HG03439 (cell line): Measurements from ENCODE around the gene ZNF507.

Experiments used
- ATAC-seq: cut with Tn5 transposase; IDR thresholded peaks from one replicate; pipeline ENCODE4 v1.9.1; 2021; ENCODE audit warnings: mild to moderate bottlenecking, moderate library complexity; ENCODE audit not compliant: unreplicated experiment

The ZNF507 gene

GRCh38 chr19:32339423-32339822 is 6.0 kb upstream of the ZNF507 start:
- ATAC-seq, result no peak

DNA sequence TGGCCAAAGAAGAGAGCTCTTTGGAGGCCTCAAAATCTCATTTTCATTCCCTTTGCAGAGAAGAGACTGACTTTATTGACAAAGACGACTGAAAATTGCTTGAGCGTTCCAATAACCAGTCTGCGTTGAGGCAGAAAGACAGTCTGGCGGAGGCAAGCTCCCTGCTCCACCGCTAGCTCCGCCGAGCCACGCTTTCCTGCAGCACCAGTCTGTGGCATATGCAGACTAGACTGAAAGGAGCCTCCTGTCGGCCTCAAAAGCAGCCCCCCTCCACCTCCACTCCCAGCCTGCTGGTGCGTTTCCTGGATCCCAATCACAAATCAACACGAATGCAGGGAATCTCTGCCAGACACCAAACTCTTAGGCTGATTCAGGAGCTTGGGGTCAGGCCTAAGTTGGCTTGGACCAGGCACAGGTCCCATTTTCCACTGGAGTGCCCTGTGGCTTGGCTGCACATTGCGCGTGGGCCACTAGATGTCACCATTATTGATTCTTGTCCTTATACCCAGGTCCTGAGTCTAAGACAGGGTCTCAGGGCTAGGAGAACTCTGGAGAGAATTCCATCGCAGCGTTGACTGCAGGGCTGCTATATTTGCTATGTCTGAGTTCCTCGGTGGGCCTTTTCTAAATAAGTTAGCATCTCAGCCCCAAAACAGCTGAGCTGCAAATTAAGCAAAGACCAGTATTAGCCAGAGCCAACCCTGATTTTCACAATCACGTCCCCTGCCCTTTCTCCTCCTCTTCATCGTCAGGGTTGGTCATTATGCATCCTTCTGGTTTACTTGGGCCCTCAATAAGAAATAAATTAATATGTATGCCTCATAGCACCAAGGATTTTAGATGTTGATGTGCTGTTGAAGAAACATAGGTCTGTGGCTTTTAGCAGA is 5.2 kb upstream of the ZNF507 start:
- ATAC-seq, result no peak

GRCh38 chr19:32342695-32343094 is 2.7 kb upstream of the ZNF507 start:
- no peak for ATAC-seq

DNA sequence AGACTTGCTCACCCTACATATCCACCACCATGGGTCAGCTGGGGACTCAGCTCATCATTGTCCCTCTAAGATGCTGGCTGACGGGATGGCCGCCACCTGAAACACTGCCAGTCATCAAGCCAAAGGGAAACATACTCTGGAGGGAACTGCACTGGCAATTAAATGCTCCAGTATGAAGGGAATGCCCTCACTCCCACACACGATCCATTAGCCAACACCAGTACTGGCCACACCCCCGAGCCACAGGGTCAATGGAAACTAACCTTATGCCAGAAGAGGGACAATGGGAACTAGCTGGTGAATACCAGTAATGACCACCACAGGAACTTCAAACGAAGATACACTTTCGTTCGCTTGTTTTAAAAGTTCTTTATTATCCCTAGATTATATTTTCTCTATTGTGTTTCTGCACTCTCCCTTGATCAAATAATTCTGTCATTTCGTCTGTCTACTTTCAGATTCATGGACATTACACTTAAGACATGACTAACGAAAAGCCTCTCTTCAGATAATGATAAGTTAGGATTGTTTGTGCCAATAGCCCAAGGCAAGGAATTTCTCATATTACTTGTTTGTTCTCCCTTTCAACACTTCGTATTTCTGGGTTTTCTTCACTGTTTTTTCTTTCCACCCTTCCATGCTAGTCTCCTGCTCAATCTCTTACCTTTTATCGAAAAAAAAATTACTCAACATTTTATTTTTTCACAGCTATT is 1.7 kb upstream of the ZNF507 start:
- no peak for ATAC-seq

GRCh38 chr19:32346901-32347300 is 1.5 kb downstream of the ZNF507 start:
- ATAC-seq, result no peak

GRCh38 chr19:32347573-32347972 is 2.2 kb downstream of the ZNF507 start:
- ATAC-seq, result no peak

DNA sequence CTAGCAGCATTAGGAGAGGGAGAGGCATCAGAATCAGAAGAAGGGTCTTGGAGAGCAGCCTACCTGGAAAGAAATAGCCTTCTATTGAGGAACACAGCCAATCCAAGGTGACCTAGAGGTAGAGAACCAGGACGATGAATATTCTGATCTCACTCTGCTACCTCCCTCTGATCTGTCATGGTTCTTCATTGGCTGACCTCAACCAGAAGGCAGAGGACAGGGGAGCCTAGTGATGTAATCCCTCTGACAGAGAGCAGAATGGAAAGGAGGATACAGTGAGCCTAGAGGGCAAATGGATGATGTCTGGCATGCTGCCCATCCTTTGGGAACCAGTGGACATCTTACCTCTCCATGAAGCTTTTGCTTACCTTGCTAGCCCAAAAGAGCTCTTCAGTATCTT is 3.6 kb downstream of the ZNF507 start:
- no peak for ATAC-seq

DNA sequence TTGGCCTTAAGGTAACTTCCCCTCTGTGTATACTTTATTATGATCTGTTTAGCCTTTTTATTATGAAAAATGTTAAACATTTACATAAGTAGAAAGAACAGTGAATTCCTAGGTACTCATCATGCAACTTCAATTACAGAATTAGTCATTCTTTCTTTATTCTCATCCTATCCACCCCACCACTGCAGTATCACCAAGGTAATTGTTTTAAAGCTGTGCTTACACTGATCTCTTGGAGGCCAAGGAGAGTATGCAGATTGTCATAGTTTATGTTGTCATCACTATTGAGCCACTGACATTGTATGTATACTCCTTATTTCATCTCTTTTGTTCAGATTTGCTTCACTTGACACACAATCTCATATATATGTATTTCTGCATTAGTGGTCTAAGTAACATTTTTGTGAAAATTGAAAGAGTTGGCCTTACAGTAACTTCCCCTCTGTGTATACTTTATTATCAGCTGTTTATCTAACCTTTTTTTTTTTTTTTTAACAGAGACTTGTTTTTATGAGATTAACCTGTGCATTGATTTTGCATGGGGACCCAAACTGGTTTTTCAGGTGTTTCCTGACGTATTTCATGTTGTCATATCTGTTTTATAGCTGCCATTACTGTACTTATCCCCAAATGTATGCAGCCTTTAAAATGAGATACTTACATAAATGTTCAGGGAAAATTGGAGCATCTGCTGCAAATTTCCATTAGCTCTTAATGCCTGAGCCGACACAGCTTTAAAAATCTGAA is 4.5 kb downstream of the ZNF507 start:
- no peak for ATAC-seq

DNA sequence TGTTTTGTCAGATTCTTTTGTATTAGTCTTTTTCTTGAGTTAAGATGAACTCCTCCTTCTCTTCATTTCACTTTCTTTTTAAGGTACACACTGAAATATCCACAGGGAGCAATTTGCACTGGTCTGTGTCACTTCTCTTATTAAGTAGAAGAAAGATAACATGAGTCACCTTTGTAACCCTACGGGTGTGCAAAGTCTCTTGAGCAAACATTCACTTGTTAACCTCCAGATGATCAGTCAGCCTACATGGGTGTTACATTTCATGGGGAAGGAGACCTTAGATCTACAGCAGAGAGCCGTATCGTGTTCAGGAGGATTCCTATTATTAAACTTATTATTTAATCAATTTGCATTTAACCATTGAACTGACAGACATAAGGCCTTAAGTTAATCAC is 5.1 kb downstream of the ZNF507 start:
- ATAC-seq, result no peak

GRCh38 chr19:32350987-32351348 is 5.6 kb downstream of the ZNF507 start:
- ATAC-seq, result no peak

DNA sequence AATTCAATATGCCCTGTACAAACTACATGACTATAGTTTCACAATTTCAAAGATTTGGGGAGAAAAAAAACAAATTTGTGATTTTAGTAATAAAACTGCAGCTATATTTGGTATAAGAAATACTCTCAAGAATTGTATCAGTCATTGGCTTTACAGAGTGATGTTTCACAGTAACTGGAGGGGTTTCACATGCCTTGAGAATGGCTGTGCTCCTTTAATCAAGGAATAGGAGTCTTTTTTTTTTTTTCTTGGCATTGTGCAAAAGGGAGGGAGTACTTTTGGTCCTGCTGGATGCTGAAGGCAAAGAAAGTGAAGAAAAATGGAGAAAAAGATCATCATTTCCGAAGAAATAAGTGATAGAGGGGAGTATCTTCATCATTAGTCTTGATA is 6.8 kb downstream of the ZNF507 start:
- ATAC-seq, result no peak

DNA sequence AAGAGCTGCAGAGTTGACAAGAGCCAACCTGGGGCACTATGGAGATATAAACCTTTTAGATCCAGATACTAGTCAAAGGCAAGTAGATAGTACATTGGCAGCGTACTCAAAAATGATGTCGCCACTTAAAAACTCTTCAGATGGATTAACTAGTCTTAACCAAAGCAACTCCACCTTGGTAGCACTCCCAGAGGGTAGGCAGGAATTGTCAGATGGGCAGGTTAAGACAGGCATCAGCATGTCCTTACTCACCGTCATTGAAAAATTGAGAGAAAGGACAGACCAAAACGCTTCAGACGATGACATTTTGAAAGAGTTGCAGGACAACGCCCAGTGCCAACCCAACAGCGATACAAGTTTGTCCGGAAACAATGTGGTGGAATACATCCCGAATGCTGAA is 8.9 kb downstream of the ZNF507 start:
- ATAC-seq, result no peak

DNA sequence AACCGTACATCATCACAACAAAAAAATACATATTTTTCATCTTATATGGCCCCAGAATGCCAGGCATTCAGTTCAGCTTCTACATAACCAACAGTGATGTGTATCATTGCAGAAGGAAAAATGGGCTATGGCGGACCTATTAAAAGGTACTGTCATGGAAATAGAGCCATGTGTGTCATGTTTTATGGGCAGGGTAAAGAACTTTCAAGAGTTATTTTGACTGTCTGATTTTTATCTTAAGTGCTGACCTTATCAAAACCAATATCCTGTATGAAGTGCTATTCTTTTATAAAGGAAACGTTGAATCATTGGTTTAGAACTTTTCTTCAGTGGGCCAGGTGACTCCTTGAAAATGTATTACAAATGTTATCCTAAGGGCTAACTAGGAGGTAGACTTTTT is 9.9 kb downstream of the ZNF507 start:
- ATAC-seq, result no peak

DNA sequence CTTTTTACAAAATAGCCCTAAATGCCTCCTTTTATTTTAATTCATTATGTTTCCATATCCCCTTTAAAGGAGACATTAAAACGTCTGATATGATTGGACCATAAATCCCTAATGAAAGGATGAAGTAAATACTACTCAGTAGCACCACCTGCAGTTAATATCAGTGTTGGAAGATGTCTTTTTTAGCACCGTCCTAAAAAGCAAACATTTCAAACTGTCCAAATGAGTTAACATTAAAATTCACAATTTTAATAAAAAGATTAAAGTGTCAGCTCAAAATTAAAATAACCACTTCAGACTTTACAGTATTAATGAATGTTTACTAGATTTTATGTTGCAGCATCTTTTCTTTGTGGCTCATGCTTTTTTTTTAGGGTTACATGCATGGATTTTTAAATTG is 12.3 kb downstream of the ZNF507 start:
- ATAC-seq, result no peak

DNA sequence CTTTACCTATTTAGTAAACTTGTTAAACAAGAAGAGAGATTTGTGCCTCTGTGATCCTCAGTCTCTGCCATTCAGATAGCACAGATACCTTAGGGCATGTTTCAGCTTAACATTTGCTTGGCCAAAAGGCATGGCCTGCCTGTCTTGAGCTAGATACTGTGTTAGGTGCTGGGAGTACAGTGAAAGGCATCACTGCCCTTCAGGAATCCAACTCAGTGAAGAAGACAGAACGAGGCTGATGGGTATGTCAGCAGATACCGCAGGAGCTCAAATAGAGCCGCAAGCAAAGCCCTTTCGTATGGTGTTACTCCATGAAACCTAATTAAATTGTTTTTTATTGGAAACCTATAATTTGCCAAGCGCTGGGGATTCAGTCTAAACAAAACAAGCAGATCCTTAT is 12.9 kb downstream of the ZNF507 start:
- no peak for ATAC-seq

GRCh38 chr19:32359581-32359980 is 14.2 kb downstream of the ZNF507 start:
- no peak for ATAC-seq

GRCh38 chr19:32361574-32362317 is 16.3 kb downstream of the ZNF507 start:
- no peak for ATAC-seq

DNA sequence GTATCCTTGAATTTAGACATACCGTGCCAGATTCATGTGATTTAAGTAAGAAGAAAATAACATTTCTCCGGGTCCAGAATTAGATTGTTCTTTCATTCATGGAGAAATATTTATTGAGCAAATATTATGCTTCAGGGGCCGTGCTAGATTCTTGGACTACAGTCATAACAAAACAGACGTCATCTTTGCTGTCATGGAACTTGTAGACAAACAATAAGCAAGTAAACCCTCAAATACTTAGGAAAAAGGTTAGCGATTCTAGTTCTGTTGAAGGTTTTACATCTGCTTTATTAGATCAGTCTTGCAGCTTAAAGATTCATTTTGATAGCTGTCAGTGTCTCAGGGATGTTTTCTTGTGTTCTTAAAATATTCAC is 16.9 kb downstream of the ZNF507 start:
- no peak for ATAC-seq

GRCh38 chr19:32363175-32363574 is 17.8 kb downstream of the ZNF507 start:
- no peak for ATAC-seq

DNA sequence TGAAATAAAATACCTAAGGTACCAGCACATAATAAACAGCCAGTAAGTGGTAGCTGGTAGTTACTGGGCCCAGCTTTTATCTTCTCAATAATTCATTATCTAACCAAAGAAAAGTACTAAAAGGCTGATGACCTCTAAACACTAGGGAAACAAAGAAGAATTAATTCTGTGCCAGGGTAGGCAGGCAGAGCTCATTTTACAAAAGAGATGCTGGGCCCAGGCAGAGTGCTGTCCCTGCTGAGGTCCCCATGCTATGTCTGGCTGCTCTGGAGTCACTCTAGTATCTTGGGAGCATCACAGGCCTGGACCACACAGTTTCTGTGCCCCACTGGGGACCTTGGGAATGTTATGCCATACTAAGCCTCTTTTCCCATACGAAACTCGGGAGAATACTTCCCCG is 18.2 kb downstream of the ZNF507 start:
- no peak for ATAC-seq

- ATAC-seq, result no peak
Observed at GRCh38 chr19:32364040-32364439, 18.6 kb downstream of the ZNF507 start.
